Renal cortex interstitium (tissue), 11 donors: ENCODE data around the gene KCNJ10. TPM values are rescaled to one million over a fixed set of nuclear protein-coding genes. Genes with fewer than 3 reads are reported as not detected.

ENCODE experiments used
- DNase-seq, 11 donors: peaks; one replicate each; pipeline ENCODE4 v3.0.0-alpha.2; 2013; ENCODE audit warnings: low read depth in 9 of 11, low spot score in 4 of 11; ENCODE audit errors: extremely low read depth in 1 of 11
- polyA plus RNA-seq, 3 donors: library from polyadenylated mRNA; unstranded; fragments of 120-200 nt; gene quantifications; one replicate each; pipeline ENCODE4 v1.2.1, GENCODE V29; 2013; ENCODE audit not compliant: insufficient read length in 3 of 3

The KCNJ10 gene
- polyA plus RNA-seq, 3 donors = 19.8 to 25.3 (median 20.0) TPM

- no peak for DNase-seq
Observed at GRCh38 chr1:159986093-159986492, 83.9 kb downstream of the KCNJ10 start.

GRCh38 chr1:159985473-159985872 lies 84.5 kb downstream of the KCNJ10 start:
- DNase-seq = no peak

- DNase-seq = no peak
Observed at GRCh38 chr1:159983681-159984080, 86.3 kb downstream of the KCNJ10 start.

GRCh38 chr1:159982280-159982679 lies 87.7 kb downstream of the KCNJ10 start:
- no peak for DNase-seq

GRCh38 chr1:159981351-159982055 lies 88.5 kb downstream of the KCNJ10 start:
- DNase-seq = no peak

- DNase-seq = no peak
Observed at GRCh38 chr1:159980786-159981185, 89.2 kb downstream of the KCNJ10 start.

GRCh38 chr1:159980076-159980475 lies 89.9 kb downstream of the KCNJ10 start:
- DNase-seq = no peak

- DNase-seq = no peak
Observed at GRCh38 chr1:159979257-159979656, 90.7 kb downstream of the KCNJ10 start.

- DNase-seq = no peak
Observed at GRCh38 chr1:159978107-159978398, 91.9 kb downstream of the KCNJ10 start.

GRCh38 chr1:159977364-159978106 lies 92.4 kb downstream of the KCNJ10 start:
- no peak for DNase-seq

- no peak for DNase-seq
Observed at GRCh38 chr1:159974350-159974965, 95.5 kb downstream of the KCNJ10 start.

- no peak for DNase-seq
Observed at GRCh38 chr1:159973350-159973940, 96.5 kb downstream of the KCNJ10 start.

GRCh38 chr1:159972443-159973205 lies 97.3 kb downstream of the KCNJ10 start:
- no peak for DNase-seq

GRCh38 chr1:159970932-159971342 lies 99.0 kb downstream of the KCNJ10 start:
- no peak for DNase-seq

- DNase-seq = no peak
Observed at GRCh38 chr1:159968901-159969300, 101.1 kb downstream of the KCNJ10 start.

- DNase-seq = no peak
Observed at GRCh38 chr1:159965263-159965662, 104.7 kb downstream of the KCNJ10 start.

- DNase-seq = no peak
Observed at GRCh38 chr1:159964144-159964543, 105.8 kb downstream of the KCNJ10 start.

- DNase-seq = no peak
Observed at GRCh38 chr1:159962176-159962575, 107.8 kb downstream of the KCNJ10 start.

GRCh38 chr1:159961636-159962035 lies 108.3 kb downstream of the KCNJ10 start:
- no peak for DNase-seq
